GM19035 (cell line): ENCODE data around the gene ATP1B4.
"Not testable (repeated sequence)": the region's sequence is repeated elsewhere in the genome, so short reads cannot be mapped to it uniquely, and the experiment has no call there.

Experiments
- ATAC-seq: cut with Tn5 transposase; IDR thresholded peaks from one replicate; pipeline ENCODE4 v1.9.1; 2021; ENCODE audit not compliant: unreplicated experiment

Gene ATP1B4

DNA sequence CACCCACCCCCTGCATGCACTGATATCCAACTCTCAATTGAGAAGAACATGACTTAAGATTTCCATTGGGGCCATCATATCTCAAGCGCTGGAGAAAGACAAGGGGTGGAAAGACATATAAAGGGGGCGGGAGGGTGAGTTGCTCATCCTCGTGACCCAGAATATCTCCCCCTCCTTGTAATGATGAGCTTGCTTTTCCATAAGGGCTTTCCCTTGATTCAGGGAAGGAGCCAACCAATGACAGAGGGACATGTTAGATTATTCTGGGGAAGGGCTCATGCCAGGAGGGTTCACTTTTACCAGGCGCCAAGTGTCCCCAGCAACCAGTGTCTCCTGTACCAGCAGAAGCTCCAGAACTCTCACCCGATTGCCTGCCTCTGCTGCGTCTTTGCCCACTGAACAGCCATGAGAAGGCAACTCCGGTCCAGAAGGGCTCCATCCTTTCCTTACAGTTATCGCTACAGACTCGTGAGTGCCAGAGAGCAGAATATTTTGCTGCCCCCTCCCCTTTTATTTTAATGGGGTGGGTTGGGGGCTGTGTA is at the start of gene ATP1B4:
TSS of gene ATP1B4 (plus strand) at position 326 of the 542 bp plus-strand sequence. CDS start at position 406, 80 bp downstream.
- ATAC-seq, result no peak

DNA sequence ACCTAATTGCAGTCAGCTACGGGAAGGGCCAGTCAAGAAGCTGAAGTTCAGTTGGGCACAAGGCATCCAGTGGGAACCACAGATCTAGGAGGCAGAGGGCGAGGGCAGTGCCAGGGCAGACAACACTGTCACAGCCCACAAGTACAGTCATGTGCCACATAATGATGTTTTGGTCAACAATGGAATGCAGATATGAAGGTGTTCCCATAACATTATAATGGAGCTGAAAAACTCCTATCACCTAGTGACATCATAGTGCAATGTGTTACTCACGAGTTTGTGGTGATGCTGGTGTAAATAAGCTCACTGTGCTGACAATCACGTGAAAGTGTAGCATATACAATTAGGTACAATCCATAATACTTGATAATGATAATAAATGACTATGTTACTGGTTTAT is 46.1 kb upstream of the ATP1B4 start:
- no peak for ATAC-seq

DNA sequence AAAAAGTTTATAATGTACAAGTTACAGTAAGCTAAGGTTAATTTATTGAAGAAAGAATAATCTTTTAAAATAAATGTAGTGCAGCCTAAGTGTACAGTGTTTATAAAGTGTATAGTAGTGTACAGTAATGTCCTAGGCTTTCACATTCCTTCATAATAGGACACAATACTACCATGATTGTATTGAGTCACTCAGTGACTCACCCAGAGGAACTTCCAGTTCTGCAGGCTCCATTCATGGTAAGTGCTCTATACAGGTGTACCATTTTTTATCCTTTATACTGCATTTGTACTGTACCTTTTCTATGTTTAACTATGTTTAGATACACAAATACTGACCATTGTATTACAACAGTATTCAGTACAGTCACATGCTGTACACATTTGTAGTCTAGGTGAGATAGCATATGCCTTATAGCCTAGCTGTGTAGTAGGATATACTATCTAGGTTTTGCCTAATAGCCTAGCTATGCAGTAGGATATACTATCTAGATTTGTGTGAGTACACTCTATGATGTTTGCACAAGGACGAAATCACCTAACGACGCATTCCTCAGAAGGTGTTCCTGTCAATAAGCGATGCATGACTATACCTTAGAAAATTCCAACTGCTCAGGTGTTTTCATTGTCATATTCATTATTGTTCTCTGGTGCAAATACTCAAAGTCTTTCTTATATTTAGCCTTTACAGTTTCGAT is 45.2 kb upstream of the ATP1B4 start:
- ATAC-seq, result no peak

DNA sequence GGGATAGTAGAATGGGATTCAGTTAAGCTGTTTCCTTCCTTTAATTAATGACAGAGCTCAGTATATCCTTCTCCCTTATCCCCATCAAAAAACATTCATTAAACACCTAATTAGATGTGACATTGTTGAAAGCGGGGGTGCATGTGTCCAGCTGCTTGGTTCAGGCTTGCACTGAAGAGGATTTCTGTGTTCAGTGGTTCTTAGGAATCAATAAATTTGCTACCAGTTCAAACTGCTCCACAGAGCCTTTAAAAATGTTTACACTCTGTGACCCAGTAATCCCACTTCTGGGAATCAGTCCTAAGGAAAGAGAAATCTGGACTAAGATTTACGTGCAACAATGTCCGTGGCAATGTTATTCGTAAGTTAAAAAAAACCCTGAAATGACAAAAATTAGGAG is 43.5 kb upstream of the ATP1B4 start:
- ATAC-seq, result no peak

DNA sequence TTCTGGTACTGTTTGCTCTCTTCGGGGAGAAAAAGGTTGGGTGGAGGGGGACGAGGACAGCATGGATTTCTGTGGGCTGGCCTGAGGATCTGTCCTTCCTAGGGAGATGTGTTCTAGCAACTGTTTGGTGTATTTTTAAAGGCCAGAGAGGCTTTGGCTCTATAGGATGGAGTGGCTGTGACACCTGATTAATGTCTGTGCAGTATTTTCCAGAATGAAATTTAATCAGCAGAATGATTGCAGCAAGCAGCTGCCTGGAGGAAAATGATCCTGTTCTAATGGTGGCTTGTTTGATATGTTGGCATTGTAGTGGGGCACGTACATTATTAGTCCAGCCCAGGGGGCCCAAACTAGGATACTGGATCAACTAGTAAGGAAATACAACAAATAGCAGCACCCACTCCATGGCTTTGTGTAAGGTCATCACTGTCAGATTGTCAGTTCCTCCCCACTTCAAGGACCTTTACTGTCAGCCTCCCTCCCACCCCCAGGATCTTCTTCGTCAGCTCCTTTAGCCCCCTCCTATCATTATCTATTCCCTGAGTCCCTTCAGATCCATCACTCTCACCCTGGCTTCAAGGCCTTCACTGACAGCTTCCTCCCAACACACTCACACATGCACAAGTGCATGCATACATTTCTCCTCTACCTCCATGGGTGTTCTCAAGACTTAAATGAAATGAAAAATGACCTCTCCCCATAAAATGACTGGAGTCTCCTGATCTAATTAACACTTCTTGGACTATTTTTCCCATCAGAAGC is 40.2 kb upstream of the ATP1B4 start:
- ATAC-seq, result no peak

DNA sequence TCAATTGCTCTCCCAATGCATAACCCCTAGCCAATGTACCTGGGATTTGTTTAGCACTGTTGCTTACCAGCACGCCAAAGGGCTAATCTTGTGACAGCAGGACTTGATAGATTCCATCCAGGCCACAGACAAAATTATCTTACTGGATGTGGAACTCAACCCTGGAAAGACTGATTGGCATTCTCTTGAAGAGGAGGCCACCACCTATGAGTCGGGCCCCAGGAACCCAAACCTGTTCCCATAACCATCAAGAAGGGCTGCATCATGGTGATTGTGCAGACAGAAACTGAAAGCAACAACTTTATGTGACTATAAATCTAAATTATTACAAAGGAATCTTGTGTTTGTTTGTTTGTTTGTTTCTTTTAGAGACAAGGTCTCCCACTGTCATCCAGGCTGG is 30.8 kb upstream of the ATP1B4 start:
- no peak for ATAC-seq

DNA sequence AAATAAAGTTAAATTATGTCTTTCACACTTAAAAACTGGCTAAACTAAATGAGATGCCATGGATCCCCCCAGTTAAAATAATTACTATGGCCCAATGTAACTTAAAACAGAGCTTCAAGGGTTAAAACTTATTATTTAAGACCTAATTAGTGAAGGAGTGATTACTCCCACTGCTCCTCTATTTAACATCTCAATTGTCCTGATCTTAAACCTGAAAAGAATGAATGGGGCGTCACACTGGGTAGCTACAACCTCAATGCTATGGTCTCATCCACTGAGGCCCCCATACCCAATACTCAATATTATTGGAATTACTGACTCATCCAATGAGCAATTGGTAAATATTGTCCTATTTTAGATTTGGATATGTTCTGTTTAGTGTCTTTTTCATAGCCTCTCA is 29.5 kb upstream of the ATP1B4 start:
- ATAC-seq, result no peak

DNA sequence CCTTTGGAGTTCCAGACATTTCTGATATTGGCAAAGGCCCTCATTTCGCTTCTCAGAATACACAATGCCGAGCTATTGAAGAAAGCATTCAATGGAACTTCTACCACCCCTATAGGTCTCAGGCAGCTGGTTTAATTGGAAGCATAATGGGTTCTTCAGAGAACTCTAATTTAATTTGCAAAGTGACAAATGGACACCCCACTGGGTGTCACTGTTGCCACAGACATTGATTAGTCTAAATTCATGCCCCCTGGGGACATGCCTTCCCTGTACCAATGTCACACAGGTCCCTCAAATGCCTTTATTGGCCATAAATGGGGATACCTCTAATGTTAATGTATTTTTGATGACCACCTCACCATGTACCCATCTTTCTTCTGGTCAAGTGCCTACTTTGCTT is 27.7 kb upstream of the ATP1B4 start:
- no peak for ATAC-seq

DNA sequence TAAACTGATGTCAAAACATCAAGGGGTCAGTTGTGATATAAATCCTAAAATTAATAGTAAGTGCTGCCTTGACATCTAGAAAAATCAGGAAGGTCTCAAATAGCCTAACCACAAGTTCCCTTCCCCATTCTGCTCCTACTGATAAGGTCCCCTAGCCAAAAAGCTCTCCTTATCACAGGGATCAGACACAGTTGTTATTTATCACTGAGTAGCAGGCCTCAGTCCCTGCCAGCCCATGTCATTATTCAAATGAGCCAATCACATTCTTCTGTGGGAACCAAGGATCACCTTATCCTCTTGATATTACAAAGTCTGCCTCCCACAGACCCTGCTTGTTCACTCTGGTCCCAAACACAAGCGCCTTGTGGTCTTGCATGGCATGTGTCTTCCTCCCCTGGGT is 27.3 kb upstream of the ATP1B4 start:
- ATAC-seq, result no peak

DNA sequence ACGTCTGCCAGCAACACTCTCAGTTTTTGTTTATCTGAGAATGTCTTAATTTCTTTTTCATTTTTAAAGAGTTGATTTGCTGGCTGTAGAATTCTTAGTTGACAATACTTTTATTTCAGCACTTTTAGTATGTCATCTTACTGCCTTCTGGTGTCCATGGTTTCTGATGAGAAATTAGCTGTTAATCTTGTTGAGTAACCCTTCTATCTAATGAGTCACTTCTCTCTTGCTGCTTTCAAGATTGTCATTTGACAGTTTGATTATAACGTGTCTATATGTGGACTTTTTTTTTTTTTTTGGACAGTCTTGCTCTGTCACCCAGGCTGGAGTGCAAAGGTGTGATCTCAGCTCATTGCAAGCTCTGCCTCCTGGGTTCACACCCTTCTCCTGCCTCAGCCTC is 26.6 kb upstream of the ATP1B4 start:
- ATAC-seq, result no peak

DNA sequence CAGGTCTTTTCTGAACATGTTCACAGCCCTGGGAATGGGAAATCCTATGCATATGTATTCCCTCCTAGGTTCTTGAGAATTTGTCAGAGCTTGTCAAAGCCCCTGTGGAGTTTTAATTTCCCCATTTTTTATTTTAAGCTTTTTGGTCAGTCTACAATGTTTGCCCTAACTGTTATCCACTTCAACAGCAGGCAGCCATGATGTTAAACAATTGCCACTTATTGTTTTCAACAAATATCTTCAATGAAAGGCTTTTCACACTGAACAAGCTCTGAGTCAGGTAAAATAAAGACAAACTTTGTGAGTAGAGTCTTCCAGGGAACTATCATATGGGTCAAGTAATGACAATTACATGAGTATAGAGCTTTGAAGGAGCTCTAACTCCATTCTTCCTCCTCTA is 25.0 kb upstream of the ATP1B4 start:
- no peak for ATAC-seq

DNA sequence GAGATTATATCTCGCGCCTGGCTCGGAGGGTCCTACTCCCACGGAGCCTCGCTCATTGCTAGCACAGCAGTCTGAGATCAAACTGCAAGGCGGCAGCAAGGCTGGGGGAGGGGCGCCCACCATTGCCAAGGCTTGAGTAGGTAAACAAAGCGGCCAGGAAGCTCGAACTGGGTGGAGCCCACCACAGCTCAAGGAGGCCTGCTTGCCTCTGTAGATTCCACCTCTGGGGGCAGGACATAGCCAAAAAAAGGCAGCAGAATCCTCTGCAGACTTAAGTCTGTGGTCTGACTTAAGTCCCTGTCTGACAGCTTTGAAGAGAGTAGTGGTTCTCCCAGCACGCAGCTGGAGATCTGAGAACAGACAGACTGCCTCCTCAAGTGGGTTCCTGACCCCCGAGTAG is 17.3 kb upstream of the ATP1B4 start:
- not testable (repeated sequence) for ATAC-seq

DNA sequence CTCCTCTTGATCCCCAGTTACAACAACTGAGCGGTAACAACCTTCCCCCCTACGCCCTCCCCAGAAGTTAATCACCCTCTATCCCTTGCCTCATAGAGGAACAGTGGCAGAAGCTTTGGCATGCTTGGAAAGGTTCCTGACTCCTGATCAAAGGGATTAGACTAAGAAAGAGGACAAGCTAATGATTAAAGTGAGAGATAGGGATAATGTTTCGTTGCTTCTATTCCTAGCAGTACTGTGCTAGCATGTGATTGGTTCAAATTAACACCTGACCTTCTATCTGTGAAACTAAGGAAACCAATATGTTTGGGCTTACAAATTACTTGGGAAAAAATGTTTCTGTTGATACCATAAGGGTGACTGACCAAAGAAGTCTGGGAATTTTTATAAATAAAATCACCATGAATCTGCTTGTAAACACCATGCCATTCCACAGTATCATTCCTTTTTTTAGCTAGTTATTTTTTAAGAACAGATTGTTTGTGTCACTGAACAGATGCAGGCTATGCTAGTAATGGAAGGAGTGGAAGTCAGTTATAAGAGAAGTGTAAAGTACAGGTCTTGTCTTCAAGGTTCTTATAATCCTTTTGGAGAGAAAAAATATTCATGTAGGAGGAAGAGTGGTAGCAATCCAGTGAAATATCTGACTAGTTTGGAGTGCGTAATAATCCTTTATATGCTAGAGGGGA is 11.3 kb upstream of the ATP1B4 start:
- no peak for ATAC-seq

DNA sequence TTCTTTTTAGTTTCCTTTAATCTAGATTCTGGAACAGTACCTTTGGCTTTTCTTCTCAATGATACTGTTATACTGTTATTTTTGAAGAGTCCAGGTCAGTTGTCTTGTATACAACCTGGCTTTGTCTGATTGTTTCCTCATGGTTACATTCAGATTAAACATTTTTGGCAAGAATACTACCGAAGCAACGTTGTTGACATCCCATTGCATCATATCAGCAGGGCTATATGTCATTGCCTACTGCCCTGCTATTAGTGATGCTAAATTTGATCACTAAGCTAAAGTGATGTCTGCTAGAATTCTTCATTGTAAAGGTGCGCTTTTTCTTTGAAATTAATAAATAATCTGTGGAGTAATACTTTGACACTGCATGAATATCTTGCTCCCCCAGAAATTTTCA is 5.8 kb upstream of the ATP1B4 start:
- ATAC-seq, result no peak

DNA sequence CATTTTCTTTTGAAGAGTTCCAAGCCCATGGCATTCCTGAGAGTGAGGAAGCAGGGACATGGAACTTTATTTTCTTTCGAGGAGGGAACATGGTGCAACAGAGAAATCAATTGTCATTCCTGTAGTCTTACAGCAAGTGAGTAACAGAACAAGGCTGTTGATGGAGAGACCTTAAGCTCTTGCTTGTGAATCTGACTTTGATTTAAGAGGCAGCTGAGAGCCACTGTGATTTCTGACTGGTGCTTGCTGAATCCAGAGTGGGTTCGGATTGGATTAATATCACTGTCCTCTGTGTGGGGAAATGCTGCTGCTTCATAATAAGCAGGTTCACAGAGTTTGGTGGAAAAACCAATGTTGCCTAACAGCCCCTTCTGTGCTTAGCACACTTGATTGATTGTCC is 4.7 kb upstream of the ATP1B4 start:
- ATAC-seq, result no peak

DNA sequence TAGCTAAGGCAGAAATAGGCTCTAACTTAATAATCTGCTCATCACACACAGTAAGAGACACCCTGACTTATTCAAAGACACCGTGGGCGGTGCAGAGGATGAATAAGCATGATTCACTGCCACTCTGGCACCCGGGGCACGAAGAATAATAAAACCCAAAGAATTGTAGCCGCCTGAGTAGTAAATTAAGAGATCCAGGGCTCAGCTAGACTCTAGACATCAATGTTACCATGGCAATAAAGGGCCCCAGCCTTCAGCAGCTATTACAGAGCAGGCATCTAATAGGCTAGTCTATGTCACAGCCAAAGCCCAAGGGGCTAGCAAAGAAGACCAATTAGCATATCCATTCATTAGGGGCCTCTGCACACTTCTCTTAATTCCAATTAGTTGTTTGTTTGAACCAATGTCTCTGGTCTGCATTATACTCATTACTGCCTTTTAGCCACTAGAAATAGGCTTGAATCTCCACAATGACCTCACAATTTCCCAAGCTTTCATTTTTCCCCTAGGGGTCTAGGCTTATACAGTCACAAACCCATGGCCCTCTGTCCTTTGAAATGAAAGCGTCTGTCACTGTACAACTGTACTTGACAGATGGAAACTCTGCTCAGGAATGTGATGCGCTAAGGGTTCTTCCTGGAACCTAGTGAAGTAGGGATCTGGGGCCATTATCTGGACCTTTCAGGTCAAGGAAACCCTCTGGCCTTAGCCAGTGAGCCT is 3.0 kb upstream of the ATP1B4 start:
- ATAC-seq, result no peak

DNA sequence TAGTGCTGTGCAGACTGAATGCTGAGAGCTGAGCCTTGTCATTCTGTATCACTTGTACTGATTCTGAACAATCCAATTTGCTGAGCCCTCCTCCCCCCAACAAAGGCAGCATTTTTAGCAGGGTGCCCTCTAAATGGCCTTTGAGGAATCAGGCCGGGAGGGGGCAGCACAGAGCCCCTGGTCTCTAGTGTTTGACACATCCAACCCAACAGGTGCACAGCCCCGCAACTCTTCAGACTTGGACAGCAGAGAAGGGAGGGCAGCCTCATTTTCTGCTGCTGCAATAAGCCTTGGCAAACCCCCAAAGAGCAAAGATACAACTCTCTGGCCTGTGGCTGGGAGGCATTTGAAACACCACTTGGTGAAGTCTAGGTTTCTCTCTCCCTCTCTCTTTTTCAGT is 3.4 kb downstream of the ATP1B4 start:
- no peak for ATAC-seq

DNA sequence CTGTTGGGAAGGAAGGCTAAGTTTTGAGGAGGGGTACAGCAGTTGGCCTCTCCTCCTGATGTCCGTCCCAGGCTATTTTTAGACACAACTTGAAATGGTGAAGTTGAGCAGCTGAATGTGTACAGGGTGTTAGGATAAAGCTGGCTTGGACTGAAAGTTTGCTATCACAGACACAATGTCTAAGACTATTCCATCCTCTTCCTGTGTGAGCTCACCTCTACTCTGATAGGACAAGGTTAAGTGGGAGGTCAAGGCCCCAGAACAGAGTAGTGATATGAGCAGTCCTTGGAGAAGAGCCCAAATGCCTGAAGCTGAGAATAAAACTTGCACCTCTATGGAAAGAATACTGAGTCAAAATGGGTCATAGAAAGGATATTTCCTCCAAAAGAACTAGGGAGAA is 4.1 kb downstream of the ATP1B4 start:
- no peak for ATAC-seq

DNA sequence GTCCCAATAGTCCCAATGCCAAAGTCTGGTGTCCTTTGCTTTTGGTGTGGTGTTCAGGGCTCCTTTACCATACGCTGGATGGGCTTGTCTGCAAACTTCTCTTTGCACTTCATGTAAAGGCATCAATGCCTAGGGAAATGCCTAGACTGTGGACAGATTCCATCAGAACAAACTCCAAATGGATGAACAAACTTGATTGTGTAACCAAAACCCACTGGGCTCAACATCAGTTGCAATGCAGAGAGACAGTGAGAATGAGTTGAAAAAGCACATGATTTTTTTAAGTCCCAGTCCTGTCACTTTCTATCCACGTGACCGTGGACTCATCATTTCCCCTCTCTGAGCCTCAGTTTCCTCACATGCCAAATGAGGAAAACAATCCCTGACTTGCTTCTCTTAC is 4.9 kb downstream of the ATP1B4 start:
- no peak for ATAC-seq

DNA sequence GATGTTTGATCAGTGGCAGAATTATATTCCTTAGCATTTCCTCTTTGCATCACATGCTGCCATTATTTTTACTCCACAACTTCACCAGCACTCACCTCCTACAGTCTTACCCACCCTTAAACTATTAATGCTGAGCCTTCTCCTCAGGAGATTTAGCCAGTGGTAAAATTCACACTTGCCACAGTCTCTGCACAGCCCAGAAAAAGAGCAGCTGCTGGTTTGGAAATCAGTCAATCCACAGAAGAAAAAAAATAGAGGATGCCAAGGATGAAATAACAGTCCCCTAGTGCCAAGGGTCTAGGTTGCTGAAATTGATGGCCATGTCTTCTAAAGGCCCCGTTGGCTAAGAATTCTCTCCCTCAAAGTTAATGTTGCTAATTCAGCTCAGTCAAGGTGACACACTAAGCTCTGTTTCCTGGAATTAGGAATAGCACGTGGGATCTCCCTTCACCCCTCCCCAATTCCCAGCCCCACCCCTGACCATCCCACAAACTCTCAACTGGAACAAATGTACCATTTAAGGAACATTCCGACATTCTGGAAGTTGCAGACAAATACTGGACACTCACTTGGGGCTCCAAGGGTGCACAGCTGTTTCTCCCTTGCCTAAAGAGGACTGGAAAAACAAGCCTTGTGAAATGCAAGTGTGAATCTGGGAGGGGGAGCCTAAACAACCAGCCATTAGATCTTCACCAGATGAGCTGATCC is 5.7 kb downstream of the ATP1B4 start:
- ATAC-seq, result no peak
